Stimulated activated CD4-positive, alpha-beta T cell treated with anti-CD3 and anti-CD28 coated beads, Interleukin-2, amount 100 ng/mL, for 4 hours (primary cell): ENCODE data around the gene ADARB2.

Source experiments
- DNase-seq: peaks from one replicate; pipeline ENCODE4 v3.0.0-alpha.2; 2020; ENCODE audit warnings: low read depth

The ADARB2 gene

DNA sequence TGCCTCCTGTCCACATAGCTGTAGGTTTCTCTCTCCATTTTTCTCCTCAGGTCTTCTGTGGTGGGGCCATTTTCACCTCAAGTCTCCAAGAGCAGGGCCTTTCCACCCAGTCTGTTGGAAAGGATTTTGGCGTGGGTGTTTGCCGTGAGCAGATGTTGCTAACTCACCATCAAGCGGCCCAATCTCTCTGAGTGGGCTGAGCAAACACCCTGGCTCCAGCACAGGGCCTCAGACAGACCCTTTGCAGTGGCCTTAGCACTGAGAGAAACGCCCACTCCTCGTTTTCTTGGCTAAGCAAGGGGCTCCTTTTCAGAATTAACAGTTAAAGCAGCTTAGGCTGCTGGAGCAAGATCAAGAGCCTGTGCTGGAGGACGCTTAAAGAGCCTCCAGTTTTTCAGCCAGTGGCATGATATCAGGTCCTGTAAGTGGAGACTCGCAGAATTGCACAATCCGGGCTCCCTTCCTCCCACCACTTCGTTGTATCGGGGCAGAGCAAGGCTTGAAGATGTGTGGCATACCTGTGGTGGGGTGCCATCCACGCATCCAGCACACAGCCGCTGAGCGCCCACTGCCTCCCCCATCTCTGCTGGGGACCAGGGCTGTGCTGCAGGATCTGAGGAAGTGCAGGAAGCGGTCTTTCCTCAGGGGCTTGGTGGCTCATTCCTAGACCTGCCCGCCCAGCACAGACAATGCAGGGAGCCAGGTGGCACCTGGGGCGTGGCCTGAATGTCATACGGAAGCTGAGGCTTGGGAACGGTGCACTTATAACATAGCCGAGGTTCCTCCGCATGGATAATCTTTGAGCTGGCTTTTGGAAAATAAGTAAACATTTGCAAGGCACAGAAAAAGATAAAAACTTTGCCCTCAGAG lies 142.7 kb downstream of the ADARB2 start:
- DNase-seq: no peak

DNA sequence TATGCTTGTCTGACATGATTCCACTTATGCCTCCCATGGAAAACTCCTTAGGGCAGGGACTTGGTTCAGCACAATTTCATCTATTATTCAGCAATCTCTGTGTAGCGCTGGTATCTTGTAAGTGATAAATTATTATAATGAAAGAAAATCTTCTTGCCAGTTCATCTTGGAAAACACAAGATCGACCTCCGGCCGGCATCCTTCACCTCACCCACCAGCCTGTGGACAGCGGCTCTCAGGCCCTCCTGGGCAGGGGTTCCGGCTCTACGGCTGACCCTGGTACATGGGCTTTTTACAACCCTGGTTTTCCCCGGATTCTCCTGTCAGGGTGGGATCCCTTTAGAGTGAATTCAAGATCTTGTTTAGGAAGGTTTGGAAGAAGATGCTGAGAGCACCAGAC lies 145.6 kb downstream of the ADARB2 start:
- no peak for DNase-seq

DNA sequence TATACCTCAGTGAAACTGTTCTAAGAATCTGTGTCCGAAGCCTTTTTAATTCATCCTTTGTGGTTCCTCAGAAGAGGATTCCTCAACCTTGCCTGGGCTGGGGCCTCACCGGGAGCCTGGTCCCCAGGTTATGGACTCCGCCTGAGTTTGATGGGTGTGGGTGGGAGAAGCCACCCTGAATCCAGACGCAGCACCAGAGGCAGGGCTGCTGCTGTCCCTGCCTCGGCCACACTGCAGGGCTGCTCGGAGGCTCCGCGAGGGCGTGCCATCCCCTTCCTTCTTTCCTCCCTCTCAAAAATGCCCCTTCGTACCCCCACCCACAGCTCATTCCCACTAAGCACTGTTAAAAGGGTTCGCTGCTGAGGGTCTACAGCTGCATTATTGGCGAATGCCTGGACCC lies 146.3 kb downstream of the ADARB2 start:
- DNase-seq: no peak

DNA sequence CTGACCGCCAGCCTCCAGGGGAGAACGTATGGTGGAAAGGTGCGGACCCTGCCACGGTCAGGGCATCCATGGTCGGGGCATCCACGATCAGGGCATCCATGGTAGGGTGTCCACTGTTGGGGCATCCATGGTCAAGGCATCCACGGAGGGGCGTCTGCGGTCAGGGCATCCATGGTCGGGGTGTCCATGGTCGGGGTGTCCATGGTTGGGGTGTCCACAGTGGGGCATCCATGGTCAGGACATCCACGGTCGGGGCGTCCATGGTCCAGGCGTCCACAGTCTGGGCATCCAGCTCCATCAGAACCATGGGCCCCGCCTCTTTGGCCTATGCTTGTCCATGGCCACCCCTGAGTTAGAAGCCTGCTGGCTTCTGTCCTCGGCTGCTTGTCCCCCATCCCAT lies 148.1 kb downstream of the ADARB2 start:
- no peak for DNase-seq

DNA sequence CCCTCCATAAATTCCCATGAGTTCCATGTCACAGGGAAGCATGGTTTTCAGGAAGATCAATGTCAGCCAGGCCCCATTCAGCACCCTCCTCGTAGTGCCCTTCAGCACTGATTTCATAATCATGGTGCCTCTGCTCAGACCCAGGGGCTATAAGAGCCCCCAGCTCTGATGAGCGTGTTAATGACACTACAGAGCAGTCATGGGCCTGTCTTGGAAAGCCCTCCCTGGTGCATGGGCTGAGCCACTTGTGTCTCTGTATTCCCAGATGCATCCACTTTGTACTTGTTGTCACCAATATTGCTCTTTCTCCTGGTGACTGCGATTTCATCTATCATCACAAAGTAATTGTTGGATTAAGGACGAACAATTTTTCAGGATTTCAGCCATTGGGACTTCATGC lies 154.6 kb downstream of the ADARB2 start:
- DNase-seq: no peak

DNA sequence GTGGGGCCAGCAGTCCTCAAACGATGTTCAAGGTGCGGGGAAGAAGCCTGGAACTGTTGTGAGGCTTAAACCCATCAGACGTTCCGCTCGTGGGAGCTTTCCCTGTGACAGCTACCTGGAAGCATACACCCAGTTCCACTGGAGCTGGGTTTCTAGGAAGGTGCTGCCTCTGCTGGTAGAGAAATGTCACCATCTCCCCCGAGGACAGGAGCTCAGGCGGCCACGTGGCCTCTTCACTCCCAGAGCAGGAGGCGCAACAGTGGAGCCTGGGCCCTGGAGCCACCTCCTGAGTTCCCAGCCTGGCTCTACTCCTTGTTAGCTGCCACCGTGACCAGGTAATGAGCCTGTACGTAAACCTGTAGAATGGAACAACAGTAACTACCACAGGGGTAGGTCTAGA lies 156.1 kb downstream of the ADARB2 start:
- DNase-seq: no peak

DNA sequence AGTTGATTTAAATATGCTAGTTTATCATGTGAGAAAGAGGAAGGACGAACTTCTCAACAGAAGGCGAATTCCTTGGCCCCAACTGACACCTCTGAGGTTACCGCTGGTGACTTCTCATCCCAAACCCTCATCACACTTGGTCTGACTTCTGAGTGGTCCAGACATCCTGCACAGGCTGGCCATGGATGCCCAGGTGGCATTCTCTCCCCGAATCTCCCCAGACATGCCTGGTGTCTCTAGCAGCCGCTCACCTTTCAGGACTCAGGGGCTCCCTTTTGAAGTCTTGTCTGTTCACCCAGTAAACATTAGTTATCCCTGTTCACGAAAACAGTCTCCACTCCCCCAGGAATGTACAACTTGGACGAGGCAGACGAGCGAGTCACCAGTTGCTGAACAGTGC lies 157.7 kb downstream of the ADARB2 start:
- no peak for DNase-seq

DNA sequence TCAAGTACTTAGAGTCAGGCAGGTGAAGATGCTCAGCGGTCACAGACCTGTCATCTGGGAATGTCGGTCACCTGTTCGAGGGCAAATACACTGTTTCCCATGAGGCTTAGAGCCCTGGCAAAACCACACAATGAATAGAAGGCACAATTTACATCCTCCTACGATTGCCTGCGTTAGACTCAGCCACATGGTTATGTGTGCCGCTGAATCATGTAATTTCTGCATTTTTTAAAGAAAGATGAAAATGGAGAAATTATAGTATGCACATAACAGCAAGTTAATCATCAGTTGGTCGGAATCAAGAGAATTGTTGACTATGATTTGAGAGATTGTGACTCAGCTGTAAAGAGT lies 158.2 kb downstream of the ADARB2 start:
- no peak for DNase-seq

DNA sequence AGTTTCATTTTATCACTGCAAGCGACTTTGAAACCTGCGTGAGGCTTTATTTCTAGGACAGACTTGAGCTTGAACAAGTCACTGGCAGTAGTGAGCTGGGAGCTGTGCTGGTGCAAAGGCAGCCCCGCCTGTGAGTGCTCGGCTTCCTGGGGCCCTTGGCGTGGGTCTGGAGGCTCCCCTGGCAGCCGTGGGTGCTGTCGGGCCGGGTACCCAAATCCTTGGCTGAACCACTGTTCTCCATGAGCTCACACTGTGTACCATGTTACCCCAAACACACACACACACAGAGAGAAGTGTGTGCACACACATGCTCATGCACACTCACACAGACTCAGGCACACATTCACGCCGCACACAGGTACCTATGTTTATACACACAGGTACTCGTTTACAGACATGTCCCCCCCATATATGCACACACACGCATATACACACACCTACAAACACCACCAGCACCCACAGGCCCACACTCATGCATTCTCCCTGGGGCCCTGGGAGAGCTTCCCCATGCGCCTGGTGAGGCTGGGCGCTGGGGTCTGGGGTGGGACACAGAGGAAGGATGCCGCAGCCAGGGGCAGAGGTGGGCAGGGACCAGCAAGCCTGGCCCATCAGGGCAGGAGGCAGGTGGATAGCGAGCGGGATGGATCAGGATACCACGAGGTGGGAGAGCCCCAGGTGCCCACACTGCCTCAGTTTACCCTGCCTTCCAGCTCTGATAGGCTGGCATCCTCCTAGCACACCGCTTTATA lies 158.8 kb downstream of the ADARB2 start:
- DNase-seq: no peak

DNA sequence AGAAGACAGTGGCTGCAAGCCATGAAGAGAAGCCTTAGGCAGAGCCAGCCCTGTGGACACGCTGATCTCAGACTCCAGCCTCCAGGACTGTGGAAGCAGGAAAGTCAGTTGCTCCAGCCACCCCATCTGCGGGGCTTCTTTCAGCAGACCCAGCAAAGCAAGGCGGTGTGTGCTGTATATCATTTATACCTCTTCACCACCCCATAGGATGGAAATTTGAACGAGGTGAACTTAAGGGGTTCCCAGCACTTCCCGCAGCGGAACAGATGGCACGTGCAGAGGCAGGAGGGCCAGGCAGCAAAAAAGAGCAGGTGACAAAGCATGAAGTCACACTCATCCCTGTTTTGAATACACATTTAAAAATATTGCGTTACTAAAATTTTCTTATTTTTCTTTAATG lies 159.4 kb downstream of the ADARB2 start:
- DNase-seq: no peak

DNA sequence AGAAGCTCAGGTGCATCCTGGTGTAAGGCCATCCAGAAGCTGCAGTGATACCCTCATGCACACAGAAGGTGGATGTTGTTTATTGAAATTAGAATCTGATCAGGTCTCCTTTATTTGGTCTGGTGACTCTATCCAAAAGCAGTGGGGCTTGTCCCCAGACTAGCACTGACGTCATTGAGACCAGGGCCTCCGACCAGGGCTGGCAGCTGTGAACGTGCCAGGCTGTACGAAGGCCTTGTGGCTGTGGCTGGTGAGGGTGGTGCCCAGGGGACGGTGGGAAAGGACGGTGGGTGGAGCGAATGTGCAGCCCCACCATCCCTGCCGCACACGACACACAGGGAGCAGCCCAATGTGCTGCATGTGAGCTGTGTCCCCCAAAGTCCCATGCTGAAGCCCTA lies 160.0 kb downstream of the ADARB2 start:
- DNase-seq: no peak

DNA sequence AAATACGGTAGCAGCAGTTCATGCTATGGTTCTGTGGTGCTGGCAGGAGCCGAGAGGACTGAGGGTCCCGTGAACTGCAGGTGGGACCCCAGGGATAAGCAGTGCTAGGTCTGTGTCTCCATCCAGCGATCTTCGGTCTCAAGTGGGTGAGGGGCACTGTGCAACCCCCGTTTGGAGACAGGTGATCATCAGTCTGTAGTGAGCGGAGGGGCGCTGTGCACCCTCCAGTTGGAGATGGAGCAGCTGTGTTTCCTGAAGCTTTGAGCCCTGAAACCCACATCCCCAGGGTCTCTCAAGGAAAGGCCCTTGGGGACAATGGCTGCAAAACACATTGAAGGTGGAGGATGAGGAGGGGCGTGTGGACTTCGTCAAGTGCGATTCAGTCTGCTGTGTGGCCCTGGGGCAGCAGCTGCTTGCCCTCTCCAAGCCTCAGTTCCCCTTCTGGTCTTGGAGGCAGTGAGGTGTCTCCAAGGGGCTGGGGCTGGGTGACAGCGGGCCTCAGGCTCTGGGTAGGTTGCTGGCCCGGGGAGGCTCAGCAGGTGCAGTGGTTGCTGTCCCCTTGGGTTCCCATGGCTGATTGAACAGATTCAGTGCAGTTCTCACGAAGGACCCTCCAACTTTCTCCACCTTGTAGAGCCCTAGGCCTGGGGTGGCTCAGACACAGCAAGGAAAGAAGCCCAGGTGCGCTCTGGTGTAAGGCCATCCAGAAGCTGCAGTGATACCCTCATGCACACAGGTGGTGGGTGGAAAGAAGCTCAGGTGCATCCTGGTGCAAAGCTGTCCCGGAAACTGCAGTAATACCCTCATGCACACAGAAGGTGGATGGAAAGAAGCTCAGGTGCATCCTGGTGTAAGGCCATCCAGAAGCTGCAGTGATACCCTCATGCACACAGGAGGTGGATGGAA lies 160.6 kb downstream of the ADARB2 start:
- DNase-seq: no peak

DNA sequence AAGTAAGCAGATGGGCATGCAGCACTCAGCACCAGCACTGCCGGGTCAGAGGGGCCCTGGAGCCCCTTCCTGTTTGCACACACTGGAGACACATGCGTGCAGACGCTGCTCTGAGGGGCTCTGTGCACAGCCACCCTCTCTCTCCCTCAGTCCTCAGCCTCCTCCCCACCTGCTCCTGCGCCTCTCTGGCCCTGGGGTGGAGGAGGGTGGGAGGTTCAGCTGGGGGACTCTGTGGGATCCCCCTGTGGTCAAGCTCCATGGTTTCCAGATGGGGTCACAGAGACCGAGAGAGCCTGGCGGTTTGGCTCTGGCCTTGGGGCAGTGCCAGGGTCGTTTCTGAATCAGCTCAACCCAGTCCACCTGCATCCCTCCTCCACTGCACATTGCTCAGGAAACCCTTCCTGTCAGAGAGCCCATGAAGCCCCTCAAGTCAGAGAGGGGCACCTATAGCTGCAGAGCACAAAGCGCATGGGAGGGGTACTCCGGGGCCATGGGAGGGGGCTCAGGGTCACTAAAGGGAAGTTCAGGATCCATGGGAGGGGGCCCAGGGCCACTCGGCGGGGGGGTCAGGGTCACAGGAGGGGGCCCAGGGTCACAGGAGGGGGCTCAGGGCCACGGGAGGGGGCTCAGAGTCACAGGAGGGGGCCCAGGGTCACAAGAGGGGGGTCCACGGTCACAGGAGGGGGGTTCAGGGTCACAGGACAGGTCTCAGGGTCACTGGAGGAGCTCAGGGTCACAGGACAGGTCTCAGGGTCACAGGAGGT lies 161.7 kb downstream of the ADARB2 start:
- no peak for DNase-seq

DNA sequence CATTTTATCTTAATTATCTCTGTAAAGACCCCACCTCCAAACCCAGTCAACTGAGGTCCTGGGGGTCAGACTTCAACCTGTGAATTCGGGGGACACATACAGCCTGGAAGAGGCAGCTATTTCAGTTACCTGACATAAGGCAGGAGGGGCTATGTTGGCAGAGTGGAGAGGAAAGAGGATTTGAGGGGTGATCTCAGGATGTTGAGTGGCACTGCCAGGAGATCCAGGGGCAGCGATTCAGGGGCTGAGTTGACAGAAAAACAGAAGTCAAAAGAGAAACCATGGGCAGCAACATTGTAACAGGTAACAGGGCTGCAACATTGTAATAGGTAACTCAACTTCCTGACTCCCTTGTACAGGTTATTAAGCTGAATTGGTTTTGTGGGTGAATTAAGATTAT lies 162.6 kb downstream of the ADARB2 start:
- no peak for DNase-seq

DNA sequence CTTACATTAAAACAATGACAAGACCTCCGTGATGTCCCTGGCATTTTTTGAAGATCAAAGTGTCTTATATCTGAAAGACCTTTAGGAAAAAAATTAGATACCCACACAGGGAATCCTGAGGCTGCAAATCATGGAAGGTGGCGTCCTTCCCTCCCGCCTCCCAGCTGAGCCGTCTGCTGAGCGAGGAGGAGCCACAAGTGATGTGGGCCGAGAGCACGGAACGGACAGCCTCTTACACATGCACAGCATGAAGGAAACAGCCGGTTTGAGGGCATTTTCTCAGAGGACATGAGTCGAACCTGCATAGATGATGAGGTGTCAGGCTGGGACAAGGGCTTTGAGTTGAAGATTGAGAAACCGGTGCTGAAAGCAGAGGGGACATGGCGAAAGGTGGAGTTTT lies 163.3 kb downstream of the ADARB2 start:
- DNase-seq: no peak

DNA sequence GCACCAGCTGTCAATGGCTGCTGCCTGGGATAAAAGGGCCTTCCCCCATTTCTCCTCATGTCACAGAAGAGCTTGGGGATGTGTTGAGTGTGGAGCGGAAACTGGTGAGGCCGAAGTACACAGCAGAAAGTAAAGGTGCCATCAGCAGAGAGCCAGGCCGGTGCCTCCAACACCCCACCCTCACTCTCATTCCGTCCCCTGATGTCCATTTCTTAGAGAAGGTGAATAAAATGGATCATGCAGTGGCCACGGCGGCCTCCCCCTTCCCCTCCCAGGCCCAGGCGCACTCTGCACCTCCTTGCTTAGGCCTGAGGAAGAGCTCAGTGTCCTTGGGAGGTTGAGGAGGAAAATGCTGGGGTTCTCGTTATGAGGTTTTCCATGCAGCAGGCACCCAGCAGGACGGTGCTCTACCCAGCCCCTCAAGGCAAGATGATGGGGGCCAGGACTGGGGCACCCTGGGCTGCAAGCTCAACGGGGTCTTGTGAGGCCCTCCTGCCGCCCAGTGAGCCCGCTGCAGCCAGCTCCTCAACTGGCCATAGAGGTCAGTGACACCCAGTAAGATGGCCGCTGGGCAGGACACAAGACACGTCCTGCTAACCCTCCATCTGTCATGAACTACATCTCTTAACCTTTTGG lies 163.9 kb downstream of the ADARB2 start:
- DNase-seq: no peak

DNA sequence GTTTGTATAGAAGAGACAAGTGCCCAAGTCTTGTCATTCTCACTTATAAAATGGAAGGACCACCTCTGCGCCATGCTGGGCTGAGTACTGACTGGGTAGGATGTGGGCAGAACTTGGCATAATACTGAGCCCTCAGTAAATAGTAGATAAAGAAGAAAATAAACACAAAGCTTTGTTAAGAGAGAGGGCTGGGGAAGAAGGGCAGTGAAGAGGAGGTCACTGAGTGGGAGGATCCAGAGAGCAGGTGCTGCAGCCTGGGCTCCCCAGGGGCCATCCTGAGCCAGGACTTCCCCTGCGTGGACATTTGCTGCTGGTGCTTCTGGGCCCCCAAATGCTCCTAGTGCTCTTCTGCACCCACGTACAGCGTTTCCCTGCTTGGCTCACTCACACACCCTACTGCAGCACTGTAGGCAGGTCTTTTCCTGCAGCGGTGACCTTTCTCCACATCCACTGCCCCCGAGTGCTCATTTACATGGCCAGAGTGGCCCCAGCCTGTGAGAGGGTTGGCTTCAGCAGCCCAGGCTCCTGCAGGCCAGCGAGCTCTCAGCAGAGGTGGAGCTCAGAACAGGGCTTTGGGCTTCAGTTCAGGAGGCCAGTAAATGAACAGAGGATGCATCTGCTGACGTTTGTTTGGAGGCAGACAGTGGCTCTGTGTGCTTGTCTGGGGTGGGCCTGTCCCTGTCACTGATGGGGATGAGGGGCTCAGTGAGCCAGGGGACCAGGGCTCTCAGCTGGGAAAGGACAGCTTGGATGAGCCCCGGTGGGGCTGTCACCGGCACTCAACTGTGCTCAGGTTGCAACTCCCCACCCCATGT lies 164.6 kb downstream of the ADARB2 start:
- DNase-seq: no peak

DNA sequence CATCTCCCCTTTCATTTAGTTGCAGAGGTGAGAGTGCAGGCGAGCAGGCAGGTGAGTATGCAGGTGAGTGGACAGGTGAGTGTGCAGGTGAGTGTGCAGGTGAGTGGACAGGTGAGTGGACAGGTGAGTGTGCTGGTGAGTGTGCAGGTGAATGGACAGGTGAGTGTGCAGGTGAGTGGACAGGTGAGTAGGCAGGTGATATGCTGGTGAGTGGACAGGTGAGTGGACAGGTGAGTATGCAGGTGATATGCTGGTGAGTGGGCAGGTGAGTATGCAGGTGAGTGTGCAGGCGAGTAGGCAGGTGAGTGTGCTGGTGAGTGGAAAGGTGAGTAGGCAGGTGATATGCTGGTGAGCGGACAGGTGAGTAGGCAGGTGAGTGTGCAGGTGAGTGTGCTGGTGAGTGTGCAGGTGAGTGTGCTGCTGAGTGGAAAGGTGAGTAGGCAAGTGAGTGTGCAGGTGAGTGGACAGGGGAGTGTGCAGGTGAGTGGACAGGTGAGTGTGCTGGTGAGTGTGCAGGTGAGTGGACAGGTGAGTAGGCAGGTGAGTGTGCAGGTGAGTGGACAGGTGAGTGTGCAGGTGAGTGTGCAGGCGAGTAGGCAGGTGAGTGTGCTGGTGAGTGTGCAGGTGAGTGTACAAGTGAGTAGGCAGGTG lies 165.6 kb downstream of the ADARB2 start:
- DNase-seq: no peak

DNA sequence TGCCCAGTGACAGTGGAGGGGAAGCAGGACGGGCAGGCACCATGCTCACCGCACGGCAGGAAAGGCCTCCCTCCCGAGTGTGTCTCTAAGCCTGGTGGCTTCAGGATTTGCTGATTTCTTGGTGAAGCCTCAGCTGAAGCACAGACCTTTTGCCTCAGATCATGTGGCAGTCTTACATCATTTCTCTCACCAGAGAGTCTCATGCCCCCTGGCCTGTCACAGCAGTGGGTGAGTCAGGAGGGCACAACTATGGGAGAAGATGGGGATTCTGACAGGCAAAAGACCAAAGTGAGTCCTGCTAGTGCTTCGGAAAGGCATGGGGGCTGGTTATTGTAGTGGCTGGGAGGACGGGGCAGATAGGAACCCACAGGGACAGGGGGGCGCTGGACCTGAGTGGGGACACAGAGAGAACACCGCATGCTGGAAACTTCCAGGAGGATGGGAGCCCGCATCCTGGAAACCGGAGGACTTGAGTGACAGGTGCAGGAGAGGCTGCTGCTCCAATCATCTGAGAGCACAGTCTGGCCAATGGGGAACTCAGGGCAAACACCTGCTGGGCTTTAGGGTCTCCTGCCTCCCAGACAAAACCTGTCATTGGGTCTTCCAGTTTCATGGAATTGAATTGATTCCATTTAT lies 166.8 kb downstream of the ADARB2 start:
- no peak for DNase-seq
